Measurements from ENCODE around the gene TPSG1.
"Not testable (repeated sequence)": the region's sequence is repeated elsewhere in the genome, so short reads cannot be mapped to it uniquely, and the experiment has no call there.

Gene TPSG1

DNA sequence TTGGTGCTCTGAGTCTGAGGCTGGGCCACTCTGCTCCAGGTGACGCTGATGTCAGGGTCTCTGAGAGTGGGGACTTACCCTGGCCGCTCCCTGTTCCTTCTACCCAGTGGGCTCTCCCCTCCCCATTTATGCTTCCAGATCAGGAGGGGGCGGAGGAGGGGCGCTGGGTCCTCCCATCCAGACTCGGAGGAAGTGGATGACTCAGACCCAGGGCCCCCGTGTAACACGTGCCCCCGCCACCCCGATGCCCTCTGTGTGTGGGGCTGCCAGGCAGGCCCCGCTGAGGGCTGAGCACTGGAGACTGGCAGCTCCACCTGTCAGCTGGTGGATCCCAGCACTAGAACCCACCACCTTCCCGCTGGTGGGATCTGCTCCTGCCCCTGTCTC, 5.0 kb upstream of the TPSG1 start, which contains the start of gene TPSB2:
TPSB2 (minus strand) TSS at position 101 of the 387 bp plus-strand sequence. CDS start 233 bp downstream, outside the sequence.
- DNase-seq: not testable (repeated sequence)

DNA sequence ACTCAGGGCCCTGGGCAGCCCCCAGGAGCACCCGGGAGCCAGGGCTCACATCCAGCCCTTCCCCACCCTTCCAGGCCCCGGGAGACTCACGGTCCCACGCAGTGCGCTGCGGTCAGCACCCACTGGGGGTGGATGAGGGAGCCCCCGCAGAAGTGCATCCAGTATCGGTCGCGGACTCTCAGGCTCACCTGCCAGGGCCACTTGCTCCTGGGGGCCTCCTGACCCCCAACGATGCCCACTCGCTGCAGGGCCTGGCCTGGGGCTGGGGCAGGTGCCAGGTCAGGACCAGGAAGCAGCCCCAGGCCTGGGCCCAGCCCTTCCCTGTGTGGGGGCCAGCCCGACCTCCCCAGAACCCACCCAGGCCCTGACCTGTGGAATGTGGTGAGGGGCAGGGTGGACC, 4.4 kb upstream of the TPSG1 start:
- DNase-seq: not testable (repeated sequence)

DNA sequence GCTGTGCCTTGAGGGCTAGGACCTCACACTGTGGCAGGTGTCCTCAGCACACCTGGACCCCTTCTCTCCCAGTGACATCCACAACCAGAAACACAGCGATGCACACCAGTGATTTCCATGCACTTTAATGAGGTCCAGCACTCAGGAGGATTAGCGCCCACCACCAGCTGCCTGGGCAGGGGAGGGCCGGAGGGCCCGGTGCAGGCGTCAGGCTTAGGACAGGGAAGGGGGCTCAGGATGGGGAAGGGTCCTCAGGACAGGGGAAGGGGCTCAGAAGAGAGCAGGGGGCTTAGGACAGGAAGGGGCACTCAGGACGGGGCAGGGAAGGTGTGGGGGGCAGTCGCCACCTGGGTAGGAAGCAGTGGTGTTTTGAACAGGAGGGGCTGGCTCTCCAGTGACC, 3.2 kb upstream of the TPSG1 start:
- not testable (repeated sequence) for DNase-seq

DNA sequence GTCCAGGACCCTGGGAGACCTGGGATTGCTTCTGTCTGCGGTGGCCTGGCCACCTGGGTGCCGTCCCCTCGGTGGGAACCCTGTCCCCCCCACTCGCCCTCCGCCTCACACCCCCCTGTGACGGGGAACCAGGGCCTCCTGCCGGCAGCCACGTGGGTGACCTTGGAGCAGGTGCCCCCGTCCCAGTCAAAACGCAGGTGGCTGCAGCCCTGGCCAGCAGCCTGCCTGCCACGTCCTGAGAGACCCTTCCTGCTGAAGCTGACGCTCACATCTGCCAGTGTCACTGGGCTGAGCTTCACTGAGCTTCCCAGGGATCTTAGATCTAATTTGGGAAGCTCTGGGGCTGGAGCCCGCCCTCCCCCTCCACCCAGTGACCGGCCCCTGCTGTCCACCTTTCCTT, 1.6 kb upstream of the TPSG1 start:
- not testable (repeated sequence) for DNase-seq

DNA sequence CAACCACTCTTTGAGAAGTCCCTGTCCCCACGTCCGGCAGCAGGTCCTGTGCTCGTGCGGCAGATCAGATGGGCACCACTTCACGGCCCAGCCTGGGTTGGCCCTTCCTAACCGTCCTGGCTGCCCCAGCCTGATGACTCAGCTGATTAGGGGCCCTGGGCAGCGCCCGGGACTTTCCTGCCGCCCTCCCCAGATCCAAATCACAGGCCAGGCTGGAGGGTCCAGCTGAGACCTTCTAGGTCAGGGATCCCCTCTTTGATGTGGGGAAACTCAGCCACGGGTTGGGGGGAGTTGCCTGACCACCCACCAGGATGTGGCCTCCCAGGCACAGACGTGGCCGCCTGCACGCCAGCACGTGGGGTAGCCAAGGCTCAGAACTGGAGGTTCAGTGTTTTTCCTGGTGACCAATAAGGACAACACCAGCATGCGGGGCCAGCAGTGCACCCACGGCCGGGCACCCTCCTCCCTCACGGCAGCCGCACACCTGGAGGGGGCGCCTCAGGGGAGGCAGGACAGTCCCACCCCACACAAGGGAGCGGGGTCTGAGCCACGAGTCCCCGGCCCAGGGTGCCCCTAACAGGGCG, 752 bp upstream of the TPSG1 start:
- DNase-seq: not testable (repeated sequence)

DNA sequence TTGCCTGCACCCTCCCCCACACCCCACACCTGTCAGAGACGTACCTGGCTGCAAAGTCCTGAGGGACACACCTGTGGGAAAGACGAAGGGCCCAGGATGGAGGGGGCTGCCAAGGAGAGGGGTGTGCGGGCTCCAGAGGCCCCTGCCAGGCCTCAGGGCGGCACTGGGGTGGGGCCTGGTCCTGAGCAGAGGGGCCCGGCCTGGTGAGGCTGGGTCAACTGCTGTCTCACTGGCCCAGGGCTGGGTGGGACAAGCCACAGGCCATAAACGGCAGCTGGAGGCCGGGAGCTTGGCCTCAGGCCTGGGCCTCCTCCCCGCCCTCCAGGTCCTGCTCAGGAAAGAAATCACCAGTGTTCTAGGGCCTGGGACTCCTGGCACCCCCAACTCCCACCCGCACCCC, 510 bp downstream of the TPSG1 start:
- DNase-seq: no peak

DNA sequence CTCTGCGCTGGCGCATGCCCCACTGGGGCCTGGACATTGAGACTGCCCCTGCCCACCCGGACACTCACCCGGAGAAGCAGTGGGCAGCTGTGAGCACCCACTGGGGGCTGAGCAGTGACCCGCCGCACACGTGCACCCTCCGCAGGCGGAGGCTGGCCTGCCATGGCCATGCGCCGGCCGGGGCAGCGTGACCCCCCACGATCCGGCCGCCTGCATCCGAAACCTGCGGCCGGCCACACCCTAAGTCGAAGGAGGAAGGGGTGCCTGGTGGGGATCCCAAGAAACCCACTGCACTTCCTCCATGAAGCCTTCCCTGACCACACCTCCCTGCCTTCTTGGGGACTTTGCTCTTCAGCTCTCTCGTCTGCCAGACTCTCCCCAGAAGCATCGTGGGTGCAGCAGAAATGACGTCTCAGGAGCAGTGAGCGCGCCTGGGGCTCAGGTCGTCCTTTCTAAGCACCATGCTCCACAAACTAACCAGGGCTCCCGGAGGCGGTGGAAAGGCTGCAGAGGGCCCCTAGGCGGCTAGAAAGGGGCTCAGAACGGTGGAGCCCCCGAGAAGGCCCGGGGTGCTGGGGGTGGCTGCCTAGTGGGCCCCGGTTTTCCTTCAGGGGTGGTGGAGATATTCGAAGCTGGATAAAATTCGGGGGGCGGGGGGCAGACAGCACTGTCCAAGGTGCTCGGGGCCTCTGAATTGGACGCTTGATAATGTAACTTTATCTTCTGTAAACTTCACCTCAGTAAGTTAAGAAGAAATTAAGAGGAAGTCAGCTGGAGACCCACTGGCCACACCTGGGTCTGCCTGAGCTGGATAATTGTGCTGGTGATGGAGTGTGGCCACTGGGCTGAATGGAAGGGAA, 1.5 kb downstream of the TPSG1 start:
- no peak for DNase-seq

DNA sequence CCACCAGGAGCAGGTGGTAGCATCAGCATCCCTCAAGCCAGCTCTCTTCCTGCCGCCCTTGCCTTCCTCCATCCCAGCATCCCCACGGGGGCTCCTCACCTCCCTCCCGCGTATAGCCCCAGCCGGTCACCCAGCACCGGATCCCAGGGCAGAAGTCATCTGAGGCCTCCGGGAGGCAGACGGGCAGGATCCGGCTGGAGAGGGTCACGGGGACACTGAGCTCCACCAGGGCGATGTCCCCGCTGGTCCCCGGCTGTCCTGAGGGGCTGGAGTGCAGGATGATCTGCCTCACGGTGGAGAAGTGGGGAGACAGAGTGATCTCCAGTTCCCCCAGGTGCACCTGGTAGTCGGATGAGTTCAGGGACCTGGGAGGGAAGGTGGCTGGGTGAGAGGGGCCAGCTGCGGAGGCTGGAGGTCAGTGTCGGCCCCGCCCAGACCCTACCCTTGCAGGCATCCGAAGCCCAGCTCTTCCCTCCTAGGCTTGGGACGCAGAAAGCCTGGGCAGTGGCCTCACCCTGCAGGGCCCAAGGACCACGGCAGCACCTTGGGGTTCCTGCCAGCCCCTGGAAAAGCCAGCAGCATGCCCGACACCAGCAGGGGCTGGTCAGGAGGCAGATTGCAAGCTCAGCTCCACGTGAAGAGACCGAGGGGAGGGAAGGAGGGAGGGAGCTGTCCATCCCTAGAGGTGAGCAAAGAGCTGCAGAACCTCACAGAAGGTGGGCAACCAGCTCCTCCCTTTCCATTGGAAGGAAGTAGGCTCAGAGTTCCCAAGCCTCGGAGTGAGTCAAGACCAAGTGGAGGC, 2.3 kb downstream of the TPSG1 start:
- no peak for DNase-seq

DNA sequence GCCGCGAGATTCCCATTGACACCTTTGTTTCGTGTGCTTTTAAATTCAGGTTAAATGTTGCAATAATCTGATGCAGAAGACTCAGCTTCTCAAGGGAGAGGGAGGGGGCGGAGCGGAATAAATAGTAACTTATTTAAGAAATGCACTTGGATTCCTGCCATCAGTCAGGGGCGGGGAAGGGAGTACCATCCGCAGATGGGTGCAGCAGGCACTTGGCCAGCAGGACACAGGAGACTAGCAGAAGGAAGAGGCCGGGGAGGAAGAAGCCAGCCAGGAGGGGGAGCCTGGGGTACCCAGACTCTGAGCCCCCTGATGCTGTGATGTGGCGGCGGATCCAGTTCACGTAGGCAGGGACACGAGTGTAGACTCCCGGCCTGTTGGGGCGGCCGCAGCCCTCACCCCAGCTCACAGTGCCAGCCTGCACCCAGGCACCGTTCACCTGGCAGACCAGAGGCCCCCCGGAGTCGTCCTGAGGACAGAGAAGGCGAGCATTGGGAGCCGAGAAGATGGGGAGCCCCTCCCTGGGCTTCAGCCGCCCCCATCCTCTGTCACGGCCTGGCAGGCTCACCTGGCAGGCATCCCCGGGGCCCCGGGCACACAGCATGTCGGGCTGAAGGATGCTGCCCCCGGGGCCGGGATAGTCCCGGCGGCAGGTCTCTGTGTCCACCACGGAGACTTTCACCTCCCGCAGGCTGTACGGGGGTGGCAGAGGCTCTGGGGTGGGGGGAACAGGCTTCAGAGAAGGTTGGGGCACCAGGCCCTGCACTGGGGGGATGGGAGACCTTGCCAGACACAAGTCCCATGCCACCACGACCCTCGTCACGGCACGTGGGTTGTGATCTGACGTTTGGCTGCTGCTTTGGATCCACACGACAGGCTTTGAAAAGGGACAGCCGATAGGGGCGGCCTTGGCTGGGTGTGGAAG, 3.2 kb downstream of the TPSG1 start:
- no peak for DNase-seq

DNA sequence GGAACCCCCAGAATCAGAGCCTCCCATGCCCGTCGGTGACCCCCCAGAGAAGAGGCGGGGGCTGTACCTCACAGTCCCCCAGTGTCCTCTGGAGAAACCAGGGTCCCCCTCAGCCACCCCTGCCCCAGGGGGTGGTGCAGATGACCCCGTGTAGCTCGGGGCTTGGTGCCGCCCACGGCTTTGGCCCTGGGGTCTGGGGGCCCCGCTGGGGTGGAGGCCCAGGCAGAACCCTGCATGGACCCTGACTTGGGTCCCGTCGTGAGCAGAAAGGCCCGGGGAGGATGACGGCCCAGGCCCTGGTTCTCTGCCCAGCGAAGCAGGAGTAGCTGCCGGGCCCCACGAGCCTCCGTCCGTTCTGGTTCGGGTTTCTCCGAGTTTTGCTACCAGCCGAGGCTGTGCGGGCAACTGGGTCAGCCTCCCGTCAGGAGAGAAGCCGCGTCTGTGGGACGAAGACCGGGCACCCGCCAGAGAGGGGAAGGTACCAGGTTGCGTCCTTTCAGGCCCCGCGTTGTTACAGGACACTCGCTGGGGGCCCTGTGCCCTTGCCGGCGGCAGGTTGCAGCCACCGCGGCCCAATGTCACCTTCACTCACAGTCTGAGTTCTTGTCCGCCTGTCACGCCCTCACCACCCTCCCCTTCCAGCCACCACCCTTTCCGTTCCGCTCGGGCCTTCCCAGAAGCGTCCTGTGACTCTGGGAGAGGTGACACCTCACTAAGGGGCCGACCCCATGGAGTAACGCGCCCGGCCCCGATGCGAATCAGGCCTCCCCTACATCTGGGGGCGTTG, 4.0 kb downstream of the TPSG1 start:
- DNase-seq: no peak

DNA sequence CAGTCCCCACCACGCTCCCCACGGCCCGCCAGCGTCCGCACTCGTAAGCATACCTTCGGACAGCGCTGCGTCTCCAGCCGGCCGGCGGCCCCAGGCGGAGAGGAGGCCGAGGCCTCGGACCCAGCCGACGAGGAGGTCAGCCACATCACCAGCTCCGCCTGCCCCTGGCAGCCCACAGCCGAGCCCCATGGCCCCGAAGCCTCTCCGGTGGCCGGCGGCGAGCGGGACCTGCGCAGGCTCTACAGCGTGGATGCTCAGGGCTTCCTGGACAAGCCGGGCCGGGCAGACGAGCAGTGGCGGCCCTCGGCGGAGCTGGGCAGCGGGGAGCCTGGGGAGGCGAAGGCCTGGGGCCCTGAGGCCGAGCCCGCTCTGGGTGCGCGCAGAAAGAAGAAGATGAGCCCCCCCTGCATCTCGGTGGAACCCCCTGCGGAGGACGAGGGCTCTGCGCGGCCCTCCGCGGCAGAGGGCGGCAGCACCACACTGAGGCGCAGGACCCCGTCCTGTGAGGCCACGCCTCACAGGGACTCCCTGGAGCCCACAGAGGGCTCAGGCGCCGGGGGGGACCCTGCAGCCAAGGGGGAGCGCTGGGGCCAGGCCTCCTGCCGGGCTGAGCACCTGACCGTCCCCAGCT, 4.9 kb downstream of the TPSG1 start:
- DNase-seq: no peak

DNA sequence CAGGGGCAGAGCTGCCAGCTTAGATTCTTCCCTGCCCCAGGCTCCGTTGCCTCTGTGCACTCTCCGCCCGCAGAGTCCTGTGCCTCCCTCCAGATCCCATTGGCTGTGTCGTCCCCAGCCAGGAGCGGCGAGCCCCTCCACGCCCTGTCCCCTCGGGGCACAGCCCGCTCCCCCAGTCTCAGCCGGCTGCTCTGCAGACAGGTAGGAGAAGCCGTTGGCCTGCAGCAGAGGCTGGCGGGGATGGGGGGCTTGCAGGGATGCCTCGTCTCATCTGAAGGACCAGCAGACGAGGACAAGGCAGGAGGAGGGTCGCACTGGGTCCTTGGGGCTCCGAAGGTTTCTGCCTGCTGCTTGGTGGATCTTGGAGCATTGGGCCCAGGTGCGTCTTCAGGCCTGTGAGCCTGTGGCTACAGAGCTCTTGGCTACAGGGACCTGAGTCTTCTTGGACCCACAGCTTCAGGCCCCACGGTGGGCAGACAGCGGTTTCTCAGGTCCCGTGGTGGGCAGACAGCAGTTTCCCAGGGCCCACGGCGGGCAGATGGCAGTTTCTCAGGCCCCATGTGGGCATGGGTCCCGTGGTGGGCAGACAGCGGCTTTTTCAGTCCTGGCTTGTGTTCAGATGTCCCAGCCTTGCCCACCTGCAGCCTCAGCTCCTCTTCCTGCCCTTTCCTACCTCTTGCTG, 6.0 kb downstream of the TPSG1 start:
- no peak for DNase-seq

DNA sequence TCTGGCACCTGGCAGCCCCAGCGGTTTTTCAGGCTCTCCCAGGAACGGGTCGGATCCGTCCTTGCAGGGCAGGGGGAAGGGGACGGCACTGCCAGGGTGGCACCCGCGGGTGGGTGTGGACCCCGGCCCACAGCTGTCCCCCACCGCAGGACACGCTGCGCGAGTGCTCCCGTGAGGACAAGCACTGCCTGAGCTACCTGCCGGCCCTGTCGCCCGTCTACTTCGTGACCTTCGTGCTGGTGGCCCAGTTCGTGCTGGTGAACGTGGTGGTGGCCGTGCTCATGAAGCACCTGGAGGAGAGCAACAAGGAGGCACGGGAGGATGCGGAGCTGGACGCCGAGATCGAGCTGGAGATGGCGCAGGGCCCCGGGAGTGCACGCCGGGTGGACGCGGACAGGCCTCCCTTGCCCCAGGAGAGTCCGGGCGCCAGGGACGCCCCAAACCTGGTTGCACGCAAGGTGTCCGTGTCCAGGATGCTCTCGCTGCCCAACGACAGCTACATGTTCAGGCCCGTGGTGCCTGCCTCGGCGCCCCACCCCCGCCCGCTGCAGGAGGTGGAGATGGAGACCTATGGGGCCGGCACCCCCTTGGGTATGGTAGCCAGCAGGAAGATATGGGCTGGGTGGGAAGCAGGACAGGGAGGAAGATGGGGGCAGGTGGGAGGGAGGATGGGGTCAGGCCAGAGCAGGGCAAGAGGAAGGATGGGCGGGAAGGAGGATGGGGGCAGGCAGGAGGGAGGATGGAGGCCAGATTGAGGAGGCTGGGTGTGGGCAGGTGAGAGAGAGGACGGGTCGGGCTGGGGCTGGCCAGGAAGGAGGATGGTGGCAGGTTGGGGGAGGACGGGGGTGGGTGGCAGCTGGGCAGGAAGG, 6.8 kb downstream of the TPSG1 start:
- no peak for DNase-seq

DNA sequence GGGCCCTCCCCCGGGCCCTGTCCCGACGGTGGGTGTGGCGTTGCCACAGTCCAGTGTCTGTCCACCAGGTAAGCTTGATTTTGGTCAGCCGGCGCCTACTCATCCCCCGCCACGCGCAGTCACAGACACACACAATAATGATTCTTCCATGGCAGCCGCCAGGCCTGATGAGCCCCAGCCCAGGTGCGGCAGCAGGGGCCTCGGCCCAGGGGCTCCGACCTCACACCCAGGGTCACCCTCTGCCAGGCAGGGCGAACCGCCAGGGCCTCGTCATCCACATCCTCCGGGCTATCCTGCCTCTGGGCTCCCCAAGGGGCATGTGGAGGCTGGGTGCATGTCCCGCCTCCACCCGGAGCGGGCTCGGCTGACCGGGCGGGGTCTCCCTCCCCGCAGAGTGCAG, 7.5 kb downstream of the TPSG1 start:
- no peak for DNase-seq

DNA sequence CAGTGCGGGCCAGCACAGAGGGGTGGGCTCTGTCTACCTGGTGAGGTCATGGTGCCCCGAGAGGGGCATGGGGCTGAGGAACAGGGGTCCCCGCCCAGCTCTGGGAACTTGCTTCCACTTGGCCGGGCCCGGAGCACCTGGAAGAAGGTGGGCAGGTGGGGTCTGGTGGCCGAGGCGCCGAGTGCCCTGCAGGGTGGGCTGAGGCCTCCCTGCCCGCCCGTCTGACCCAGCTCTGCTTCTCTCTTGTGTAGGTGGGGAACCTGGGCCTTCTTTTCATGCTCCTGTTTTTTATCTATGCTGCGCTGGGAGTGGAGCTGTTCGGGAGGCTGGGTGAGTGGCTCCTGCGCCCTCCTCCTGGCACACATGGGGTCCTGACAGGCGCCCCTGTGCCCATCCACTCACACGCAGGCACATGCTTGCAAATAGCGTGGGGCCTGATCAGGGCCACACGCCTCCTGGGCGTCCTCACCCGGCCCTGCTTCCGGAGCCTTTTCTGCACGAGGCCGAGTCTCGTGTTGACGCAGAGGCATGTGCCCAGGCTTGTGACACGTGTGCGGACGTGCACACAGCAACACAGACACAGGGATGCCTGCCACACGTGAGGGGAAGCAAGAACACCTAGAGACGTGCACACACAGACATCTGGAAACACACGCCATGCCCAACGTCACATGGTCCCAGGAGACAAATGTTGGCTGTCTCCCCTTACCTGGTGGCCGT, 8.2 kb downstream of the TPSG1 start:
- DNase-seq: no peak

DNA sequence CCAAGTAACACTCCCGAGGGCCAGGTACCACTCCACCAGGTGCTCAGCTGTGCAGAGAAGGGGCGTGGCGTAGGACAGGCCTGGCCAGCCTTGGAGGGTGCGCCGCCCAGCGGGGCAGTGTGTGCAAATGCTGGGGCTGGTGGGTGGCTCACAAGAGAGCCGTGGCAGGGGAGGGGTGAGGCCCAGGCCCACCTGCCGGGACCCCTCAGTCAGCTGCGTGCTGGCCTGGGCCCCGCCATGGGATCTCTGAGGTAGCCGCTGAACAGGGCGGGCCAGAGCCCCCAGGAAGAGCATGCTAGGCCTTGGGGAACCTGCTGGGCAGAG, 8.8 kb downstream of the TPSG1 start:
- DNase-seq: no peak

DNA sequence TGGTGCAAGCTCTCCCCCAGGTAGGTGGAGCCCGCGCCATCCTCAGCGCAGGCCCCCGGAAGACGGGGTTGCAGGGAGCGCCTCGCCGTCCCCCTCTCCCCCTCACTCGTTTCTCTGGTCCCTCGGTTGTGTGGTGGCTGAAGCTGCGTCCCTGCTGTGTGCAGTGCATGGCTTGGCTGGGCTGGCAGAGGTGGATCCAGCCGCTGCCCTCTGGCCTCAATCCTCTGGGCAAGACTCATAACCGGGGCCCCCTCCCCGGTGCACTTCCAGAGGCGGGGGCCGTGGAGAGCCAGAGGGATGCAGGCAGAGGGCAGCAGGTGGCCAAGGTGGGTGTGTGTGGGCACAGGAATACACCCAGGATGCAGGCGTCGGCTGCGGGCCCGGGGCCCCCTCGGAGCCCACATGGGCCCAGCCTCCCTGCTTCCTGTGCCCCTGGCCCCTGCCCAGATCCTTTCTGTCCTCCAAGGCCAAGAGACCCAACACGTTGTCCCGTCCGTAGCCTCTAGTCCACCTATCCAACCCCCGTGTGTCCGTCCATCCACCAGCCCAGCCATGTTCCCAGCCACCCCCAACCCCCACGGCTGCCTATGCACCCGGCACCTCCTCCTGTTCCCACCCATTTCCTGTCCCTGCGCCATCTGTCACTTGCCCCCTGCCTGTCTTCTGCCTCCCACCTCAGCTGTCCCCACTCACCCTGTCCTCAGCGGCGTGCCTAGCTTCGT, 9.3 kb downstream of the TPSG1 start:
- no peak for DNase-seq

DNA sequence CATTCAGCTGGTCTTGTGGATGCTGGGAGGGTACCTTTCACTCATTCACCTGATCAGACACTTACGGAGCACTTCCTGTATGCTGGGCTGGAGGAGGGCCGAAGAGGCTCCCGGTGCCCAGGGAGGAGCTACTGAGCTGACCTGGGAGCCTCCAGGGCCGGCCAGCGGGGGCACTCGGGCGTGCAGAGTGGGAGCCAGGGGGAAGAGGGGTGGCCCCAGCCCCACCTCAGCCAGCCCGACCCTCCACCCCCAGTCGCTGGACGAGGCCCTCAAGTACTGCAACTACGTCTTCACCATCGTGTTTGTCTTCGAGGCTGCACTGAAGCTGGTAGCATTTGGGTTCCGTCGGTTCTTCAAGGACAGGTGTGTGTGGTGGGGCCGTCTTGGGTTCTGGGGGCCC, 10.3 kb downstream of the TPSG1 start:
- no peak for DNase-seq
